Activated T-helper 1 cell treated with Interleukin-2 at 50 U/mL for 16 hours (primary cell): Measurements from ENCODE around the gene MNT.

ENCODE experiments used
- DNase-seq: peaks from one replicate; pipeline ENCODE4 v3.0.0-alpha.2; 2020; ENCODE audit warnings: low read depth

Gene MNT

GRCh38 chr17:2415081-2415480 lies 14.2 kb upstream of the MNT start:
- DNase-seq = no peak

- DNase-seq = no peak
Measured at GRCh38 chr17:2414446-2415064, 13.7 kb upstream of the MNT start.

- DNase-seq = no peak
Measured at GRCh38 chr17:2412561-2413021, 11.7 kb upstream of the MNT start.

GRCh38 chr17:2410951-2411350 lies 10.1 kb upstream of the MNT start:
- no peak for DNase-seq

- no peak for DNase-seq
Measured at GRCh38 chr17:2406903-2407790, 6.3 kb upstream of the MNT start.

- DNase-seq = no peak
Measured at GRCh38 chr17:2406271-2406902, 5.5 kb upstream of the MNT start.

- DNase-seq = no peak
Measured at GRCh38 chr17:2405247-2405926, 4.5 kb upstream of the MNT start.

- no peak for DNase-seq
Measured at GRCh38 chr17:2403044-2403443, 2.2 kb upstream of the MNT start.

GRCh38 chr17:2402544-2402943 lies 1.7 kb upstream of the MNT start:
- DNase-seq = no peak

GRCh38 chr17:2401426-2402221 lies 764 bp upstream of the MNT start:
- peak; percentile 99 for DNase-seq

GRCh38 chr17:2400474-2400866 lies 390 bp downstream of the MNT start:
- peak; percentile 44 for DNase-seq

- peak; percentile 89 for DNase-seq
Measured at GRCh38 chr17:2399572-2400473, 1.0 kb downstream of the MNT start.

GRCh38 chr17:2398655-2399571 lies 1.9 kb downstream of the MNT start:
- DNase-seq = peak; percentile 49

GRCh38 chr17:2398182-2398581 lies 2.7 kb downstream of the MNT start:
- DNase-seq = no peak

- no peak for DNase-seq
Measured at GRCh38 chr17:2397247-2398171, 3.4 kb downstream of the MNT start.

- DNase-seq = peak; percentile 24
Measured at GRCh38 chr17:2396568-2397246, 4.2 kb downstream of the MNT start.

GRCh38 chr17:2396192-2396567 lies 4.7 kb downstream of the MNT start:
- no peak for DNase-seq
